Measurements from ENCODE around the gene NCKIPSD.

Gene NCKIPSD

GRCh38 chr3:48708481-48708889, 22.8 kb upstream of the NCKIPSD start:
- H3K36me3 Mint-ChIP-seq, result peaks cover 97% of the 10 kb centered on the region
- H3K9me3 Mint-ChIP-seq, result no peaks in the 10 kb centered on the region
- H3K27ac Mint-ChIP-seq, result peak overlapping the region; percentile 79
- H3K4me3 Mint-ChIP-seq, result no peak overlapping the region
- H3K4me1 Mint-ChIP-seq, result peaks cover 39% of the 10 kb centered on the region
- peak; percentile 82 for ATAC-seq
- DNase-seq (ENCODE audit: low spot score in 2 of 2), result no peak

GRCh38 chr3:48707157-48707556, 21.4 kb upstream of the NCKIPSD start:
- Mint-ChIP-seq H3K4me1 (peaks cover 41% of the 10 kb centered on the region), H3K4me3 (no peak overlapping the region), H3K36me3 (peaks cover 96% of the 10 kb centered on the region), H3K9me3 (no peaks in the 10 kb centered on the region), H3K27ac (peak overlapping the region; percentile 26)
- ATAC-seq, result no peak
- DNase-seq (ENCODE audit: low spot score in 2 of 2), result no peak

GRCh38 chr3:48702320-48702920, 16.7 kb upstream of the NCKIPSD start:
- Mint-ChIP-seq H3K4me3 (no peak overlapping the region), H3K4me1 (peaks cover 24% of the 10 kb centered on the region), H3K9me3 (no peaks in the 10 kb centered on the region), H3K27ac (peak overlapping the region; percentile 41), H3K36me3 (peaks cover 90% of the 10 kb centered on the region)
- ATAC-seq, result no peak
- DNase-seq (ENCODE audit: low spot score in 2 of 2), result no peak

GRCh38 chr3:48700731-48701405, 15.2 kb upstream of the NCKIPSD start:
- no peaks in the 10 kb centered on the region for H3K9me3 Mint-ChIP-seq
- ATAC-seq (no peak), DNase-seq (ENCODE audit: low spot score in 2 of 2) (no peak)
- no peak overlapping the region for H3K27ac Mint-ChIP-seq
- H3K4me1 Mint-ChIP-seq, result peaks cover 24% of the 10 kb centered on the region
- H3K36me3 Mint-ChIP-seq, result peaks cover 86% of the 10 kb centered on the region
- H3K4me3 Mint-ChIP-seq, result no peak overlapping the region

- H3K9me3 Mint-ChIP-seq, result no peaks in the 10 kb centered on the region
- no peak for ATAC-seq
- DNase-seq (ENCODE audit: low spot score in 2 of 2), result no peak
- H3K4me1 Mint-ChIP-seq, result peaks cover 19% of the 10 kb centered on the region
- no peak overlapping the region for H3K27ac Mint-ChIP-seq
- peaks cover 86% of the 10 kb centered on the region for H3K36me3 Mint-ChIP-seq
- no peak overlapping the region for H3K4me3 Mint-ChIP-seq
Measured at GRCh38 chr3:48698891-48699290, 13.2 kb upstream of the NCKIPSD start.

GRCh38 chr3:48697952-48698351, 12.2 kb upstream of the NCKIPSD start:
- Mint-ChIP-seq H3K9me3 (no peaks in the 10 kb centered on the region), H3K36me3 (peaks cover 87% of the 10 kb centered on the region), H3K4me3 (no peak overlapping the region), H3K4me1 (peaks cover 19% of the 10 kb centered on the region), H3K27ac (no peak overlapping the region)
- ATAC-seq (peak; percentile 34), DNase-seq (ENCODE audit: low spot score in 2 of 2) (no peak)

- Mint-ChIP-seq H3K36me3 (peaks cover 87% of the 10 kb centered on the region), H3K4me1 (peaks cover 10% of the 10 kb centered on the region), H3K4me3 (no peak overlapping the region), H3K9me3 (no peaks in the 10 kb centered on the region), H3K27ac (no peak overlapping the region)
- DNase-seq (ENCODE audit: low spot score in 2 of 2) (no peak), ATAC-seq (no peak)
Measured at GRCh38 chr3:48696601-48697000, 10.9 kb upstream of the NCKIPSD start.

GRCh38 chr3:48696156-48696555, 10.4 kb upstream of the NCKIPSD start:
- Mint-ChIP-seq H3K4me1 (peaks cover 10% of the 10 kb centered on the region), H3K27ac (no peak overlapping the region), H3K4me3 (no peak overlapping the region), H3K9me3 (no peaks in the 10 kb centered on the region), H3K36me3 (peaks cover 87% of the 10 kb centered on the region)
- no peak for DNase-seq (ENCODE audit: low spot score in 2 of 2)
- ATAC-seq, result no peak

GRCh38 chr3:48695393-48695753, 9.7 kb upstream of the NCKIPSD start:
- peaks cover 87% of the 10 kb centered on the region for H3K36me3 Mint-ChIP-seq
- DNase-seq (ENCODE audit: low spot score in 2 of 2) (no peak), ATAC-seq (no peak)
- no peak overlapping the region for H3K27ac Mint-ChIP-seq
- H3K9me3 Mint-ChIP-seq, result no peaks in the 10 kb centered on the region
- H3K4me3 Mint-ChIP-seq, result no peak overlapping the region
- peaks cover 10% of the 10 kb centered on the region for H3K4me1 Mint-ChIP-seq

GRCh38 chr3:48694610-48695392, 9.1 kb upstream of the NCKIPSD start:
- H3K4me1 Mint-ChIP-seq, result peaks cover 10% of the 10 kb centered on the region
- H3K9me3 Mint-ChIP-seq, result no peaks in the 10 kb centered on the region
- no peak overlapping the region for H3K27ac Mint-ChIP-seq
- ATAC-seq (no peak), DNase-seq (ENCODE audit: low spot score in 2 of 2) (no peak)
- peaks cover 87% of the 10 kb centered on the region for H3K36me3 Mint-ChIP-seq
- no peak overlapping the region for H3K4me3 Mint-ChIP-seq

- H3K36me3 Mint-ChIP-seq, result peaks cover 87% of the 10 kb centered on the region
- no peak for DNase-seq (ENCODE audit: low spot score in 2 of 2)
- H3K4me3 Mint-ChIP-seq, result no peak overlapping the region
- ATAC-seq, result no peak
- H3K27ac Mint-ChIP-seq, result no peak overlapping the region
- peaks cover 2% of the 10 kb centered on the region for H3K4me1 Mint-ChIP-seq
- H3K9me3 Mint-ChIP-seq, result no peaks in the 10 kb centered on the region
Measured at GRCh38 chr3:48693826-48694225, 8.1 kb upstream of the NCKIPSD start.

GRCh38 chr3:48692551-48692950, 6.8 kb upstream of the NCKIPSD start:
- Mint-ChIP-seq H3K27ac (no peak overlapping the region), H3K9me3 (no peaks in the 10 kb centered on the region), H3K4me3 (no peak overlapping the region), H3K4me1 (no peaks in the 10 kb centered on the region), H3K36me3 (peaks cover 95% of the 10 kb centered on the region)
- DNase-seq (ENCODE audit: low spot score in 2 of 2), result no peak
- ATAC-seq, result peak; percentile 25

- Mint-ChIP-seq H3K9me3 (no peaks in the 10 kb centered on the region), H3K4me3 (no peak overlapping the region), H3K4me1 (peaks cover 10% of the 10 kb centered on the region), H3K27ac (peak overlapping the region; percentile 58), H3K36me3 (peaks cover 94% of the 10 kb centered on the region)
- ATAC-seq (no peak), DNase-seq (ENCODE audit: low spot score in 2 of 2) (no peak)
Measured at GRCh38 chr3:48690846-48691458, 5.2 kb upstream of the NCKIPSD start.

GRCh38 chr3:48689384-48689783, 3.7 kb upstream of the NCKIPSD start:
- H3K36me3 Mint-ChIP-seq, result peaks cover 78% of the 10 kb centered on the region
- peak overlapping the region; percentile 45 for H3K27ac Mint-ChIP-seq
- peaks cover 20% of the 10 kb centered on the region for H3K4me1 Mint-ChIP-seq
- no peaks in the 10 kb centered on the region for H3K9me3 Mint-ChIP-seq
- DNase-seq (ENCODE audit: low spot score in 2 of 2), result no peak
- no peak overlapping the region for H3K4me3 Mint-ChIP-seq
- ATAC-seq, result no peak

- ATAC-seq, result no peak
- no peak overlapping the region for H3K27ac Mint-ChIP-seq
- no peak for DNase-seq (ENCODE audit: low spot score in 2 of 2)
- peaks cover 26% of the 10 kb centered on the region for H3K4me1 Mint-ChIP-seq
- H3K4me3 Mint-ChIP-seq, result no peak overlapping the region
- no peaks in the 10 kb centered on the region for H3K9me3 Mint-ChIP-seq
- H3K36me3 Mint-ChIP-seq, result peaks cover 72% of the 10 kb centered on the region
Measured at GRCh38 chr3:48688737-48689075, 3.0 kb upstream of the NCKIPSD start.
